K562 (cell line): ENCODE measurements around the gene BDKRB2. TPM values are rescaled to one million over a fixed set of nuclear protein-coding genes. Genes with fewer than 3 reads are reported as not detected.

Experiments
- ATAC-seq: fragments of 200-7000 bp; cut with Tn5 transposase; 3 replicates; pipeline ENCODE4 v1.9.1; 2020; ENCODE audit warnings: moderate library complexity
- BruUV-seq: library from RNA; stranded (reverse); fragments of 400-500 nt; replicated peaks from 2 replicates; lab custom pipeline; 2021; lab: Mats Ljungman, UMichigan
- CTCF ChIA-PET: fragments of 300-600 bp; formaldehyde crosslinking; extraction: SDS; loops from one replicate; lab custom pipeline; 2021; ENCODE audit warnings: low intra/inter-chr PET ratio; lab: Yijun Ruan, JAX
- POLR2A ChIA-PET: fragments of 300-600, 350-650 bp; sonication (Branson Sonifier 250); formaldehyde crosslinking; extraction: SDS; loops from one replicate; lab custom pipeline; 2021; ENCODE audit warnings: antibody characterized with exemption, inconsistent platforms; lab: Yijun Ruan, JAX
- DNase-seq, 4 experiments: peaks; one replicate each; pipeline versions ENCODE4 v3.0.0 to v3.0.0-alpha.2; 2011 to 2018; ENCODE audit warnings: low spot score in 3 of 4, mixed read lengths in 3 of 4; ENCODE audit errors: extremely low read depth in 1 of 4
- FAIRE-seq: peaks from 2 replicates; lab custom pipeline; 2011; peaks lifted over from hg19 to GRCh38; lab: Jason Lieb, UNC
- H2AFZ ChIP-seq: 2 replicates; pipeline ENCODE4 v1.6.0; 2011; ENCODE audit warnings: low read depth, low read length, control low read depth, inconsistent platforms
- H3K27ac ChIP-seq: fragments of 200-600 bp; 3 replicates; pipeline ENCODE4 v1.8.0; 2011; ENCODE audit warnings: low read depth, mild to moderate bottlenecking, control low read depth, inconsistent platforms, low read length, moderate library complexity, mixed read lengths; ENCODE audit errors: extremely low read depth
- H3K27me3 ChIP-seq, 2 experiments: fragments of 300-600 bp in 1 of 2; 2 replicates in 1 of 2; 3 replicates in 1 of 2; pipeline versions ENCODE4 v1.6.0 to v1.8.0; 2011; ENCODE audit warnings: inconsistent platforms in 2 of 2, low read length in 2 of 2, mild to moderate bottlenecking in 1 of 2, mixed read lengths in 1 of 2, moderate library complexity in 1 of 2; ENCODE audit not compliant: control insufficient read depth in 2 of 2, insufficient read depth in 2 of 2
- H3K36me3 ChIP-seq: fragments of 300-600 bp; 3 replicates; pipeline ENCODE4 v1.8.0; 2011; ENCODE audit warnings: mild to moderate bottlenecking, low read length, inconsistent platforms; ENCODE audit not compliant: control insufficient read depth, insufficient read depth
- H3K4me1 ChIP-seq, 2 experiments: fragments of 200-600 bp in 1 of 2; replicated peaks in 1 of 2; 2 replicates in 1 of 2; 3 replicates in 1 of 2; pipeline versions ENCODE4 v1.5.1 to v1.8.0; 2011; ENCODE audit warnings: inconsistent platforms in 2 of 2, low read length in 2 of 2, mild to moderate bottlenecking in 1 of 2, mixed read lengths in 1 of 2, moderate library complexity in 1 of 2; ENCODE audit not compliant: control insufficient read depth in 2 of 2, insufficient read depth in 2 of 2
- H3K4me2 ChIP-seq: 2 replicates; pipeline ENCODE4 v1.6.1; 2011; ENCODE audit warnings: low read length, control low read depth, inconsistent platforms, mixed read lengths; ENCODE audit not compliant: insufficient read depth
- H3K4me3 ChIP-seq: fragments of 200-600 bp; sonication (generic), shearing (Covaris generic); 2 replicates; pipeline ENCODE4 v1.5.1; 2016; ENCODE audit warnings: control low read depth, inconsistent platforms
- H3K79me2 ChIP-seq: fragments of 200-600 bp; 3 replicates; pipeline ENCODE4 v1.8.0; 2011; ENCODE audit warnings: low read length, inconsistent platforms; ENCODE audit not compliant: control insufficient read depth, insufficient read depth
- H3K9ac ChIP-seq, 2 experiments: 2 replicates each; pipeline versions ENCODE4 v1.6.0 to v1.6.1; 2011; ENCODE audit warnings: low read depth in 2 of 2, low read length in 2 of 2, control low read depth in 1 of 2, inconsistent platforms in 1 of 2, mild to moderate bottlenecking in 1 of 2, mixed read lengths in 1 of 2; ENCODE audit not compliant: insufficient read depth in 1 of 2
- H3K9me1 ChIP-seq: one replicate; pipeline ENCODE4 v1.6.0; 2011; ENCODE audit warnings: inconsistent platforms, mild to moderate bottlenecking, low read length, moderate library complexity; ENCODE audit not compliant: control insufficient read depth, insufficient read depth
- H3K9me3 ChIP-seq: replicated peaks from 2 replicates; pipeline ENCODE4 v1.5.1; 2011; ENCODE audit warnings: low read depth, low read length, inconsistent platforms; ENCODE audit not compliant: control insufficient read depth, insufficient read depth
- H4K20me1 ChIP-seq: replicated peaks from 2 replicates; pipeline ENCODE4 v1.6.1; 2011; ENCODE audit warnings: low read length, inconsistent platforms, mixed read lengths; ENCODE audit not compliant: control insufficient read depth, insufficient read depth
- CCNT2 ChIP-seq: IDR thresholded peaks from 2 replicates; pipeline ENCODE4 v1.6.1; 2011; ENCODE audit warnings: borderline replicate concordance, low read depth, mild to moderate bottlenecking, moderate library complexity, mixed read lengths, low read length; ENCODE audit not compliant: insufficient read length; ENCODE audit errors: extremely low read depth
- CHAMP1 ChIP-seq: fragments of 450-650 bp; IDR thresholded peaks from 2 replicates; pipeline ENCODE4 v1.6.1; 2016; ENCODE audit warnings: mild to moderate bottlenecking
- CTBP1 ChIP-seq: fragments of 450-650 bp; IDR thresholded peaks from 2 replicates; pipeline ENCODE4 v1.6.1; 2016; ENCODE audit warnings: borderline replicate concordance
- DIDO1 ChIP-seq: fragments of 450-650 bp; IDR thresholded peaks from 2 replicates; pipeline ENCODE4 v1.6.1; 2016; ENCODE audit warnings: low read depth, missing biosample characterization, missing genetic modification characterization
- ESRRA ChIP-seq: fragments of 450-650 bp; IDR thresholded peaks from 2 replicates; pipeline ENCODE4 v1.6.1; 2014; ENCODE audit warnings: low read depth, mild to moderate bottlenecking, moderate library complexity, borderline replicate concordance
- GABPB2 ChIP-seq: fragments of 250-450 bp; sonication (Bioruptor Pico); conservative IDR thresholded peaks from 2 replicates; pipeline ENCODE4 v1.5.1; 2021; ENCODE audit warnings: mild to moderate bottlenecking
- GTF3C2 ChIP-seq: IDR thresholded peaks from 3 replicates; pipeline ENCODE4 v1.6.1; 2011; ENCODE audit warnings: borderline replicate concordance, mild to moderate bottlenecking, moderate library complexity; ENCODE audit not compliant: insufficient read length; ENCODE audit errors: extremely low read depth
- KDM5B ChIP-seq: fragments of 200-600 bp; sonication (generic); IDR thresholded peaks from 2 replicates; pipeline ENCODE4 v1.6.1; 2012; ENCODE audit warnings: low read depth, mild to moderate bottlenecking, moderate library complexity, low read length, control low read depth, inconsistent platforms; ENCODE audit not compliant: insufficient replicate concordance
- KLF10 ChIP-seq: fragments of 250-450 bp; sonication (Bioruptor Pico); IDR thresholded peaks from 2 replicates; pipeline ENCODE4 v1.6.1; 2021; ENCODE audit warnings: matching md5 sums
- MEF2A ChIP-seq: IDR thresholded peaks from 2 replicates; pipeline ENCODE4 v1.6.1; 2011; ENCODE audit warnings: low read depth, mild to moderate bottlenecking, low read length, moderate library complexity; ENCODE audit not compliant: control insufficient read depth
- NCOA2 ChIP-seq, 2 experiments: fragments of 450-650 bp; IDR thresholded peaks; 2 replicates each; pipeline ENCODE4 v1.6.1; 2018; ENCODE audit warnings: mild to moderate bottlenecking in 2 of 2, moderate library complexity in 1 of 2; ENCODE audit not compliant: partially characterized antibody in 2 of 2
- SNIP1 ChIP-seq: fragments of 450-650 bp; IDR thresholded peaks from 2 replicates; pipeline ENCODE4 v1.7.1; 2017; ENCODE audit warnings: low read depth, mild to moderate bottlenecking
- ZBED1 ChIP-seq: IDR thresholded peaks from 2 replicates; pipeline ENCODE4 v1.6.1; 2014
- ZC3H11A ChIP-seq: IDR thresholded peaks from 2 replicates; pipeline ENCODE4 v1.6.1; 2012; ENCODE audit warnings: low read depth, low read length, improper control_type of control experiment
- ZNF668 ChIP-seq: fragments of 250-450 bp; sonication (Bioruptor Pico); IDR thresholded peaks from 2 replicates; pipeline ENCODE4 v1.8.0; 2022; ENCODE audit warnings: mild to moderate bottlenecking, inconsistent platforms
- WGBS: fragments of 100-300 bp; shearing (Covaris generic); methylation state at CpG from one replicate; pipeline ENCODE4 v1.1.6; 2016; ENCODE audit warnings: low coverage, mixed read lengths; ENCODE audit not compliant: insufficient coverage; ENCODE audit errors: missing lambda C conversion rate; 5-methylcytosine and 5-hydroxymethylcytosine counted together
- in situ Hi-C: fragments of 300-500 bp; cut with MboI; formaldehyde crosslinking; loops from 4 replicates; pipeline ENCODE4 v1.15.0; 2018; ENCODE audit warnings: inconsistent platforms, mixed read lengths
- intact Hi-C: fragments of 100-400 bp; cut with micrococcal nuclease; formaldehyde crosslinking; loops from 2 replicates; pipeline ENCODE4 v1.14.2; 2022
- polyA plus RNA-seq, 8 experiments: library from polyadenylated mRNA; depleted of rRNA in 4 of 8; stranded (reverse) in 5 of 8; unstranded in 3 of 8; fragments of >200 nt; fragmentation: Nextera tagmentation in 2 of 8; fragmentation: Illumina TruSeq in 1 of 8; extraction: Ambion mirVana in 2 of 8; extraction: Trizol in 1 of 8; gene quantifications; 2 replicates each; pipeline versions ENCODE4 v1.2.1 to v1.2.3, GENCODE V29; 2011 to 2014; ENCODE audit warnings: inconsistent platforms in 1 of 8, missing spikeins in 1 of 8
- total RNA-seq, 7 experiments: library from RNA; depleted of rRNA in 6 of 7; stranded (reverse); fragments of >200 nt in 6 of 7; fragmentation: Illumina TruSeq in 2 of 7; extraction: Trizol in 2 of 7; gene quantifications; 2 replicates each; pipeline versions ENCODE4 v1.2.1 to v1.2.3, GENCODE V29; 2011 to 2021; ENCODE audit warnings: low replicate concordance in 1 of 7

BDKRB2 gene
- total and polyA plus RNA-seq, 9 of the 15 experiments (the other 6 are each of a cell fraction or from before 2014, with no cell fraction given): 0.02 TPM; not detected in 8

- H3K4me3 ChIP-seq: no peak overlapping the region
- peaks cover 0 to 22% of the 10 kb centered on the region in 2 experiments; a peak in 3 of 5 replicates for H3K27me3 ChIP-seq
- H3K9me3 ChIP-seq: no peaks in the 10 kb centered on the region
- H3K4me2 ChIP-seq: no peak overlapping the region
- ATAC-seq (no peak), DNase-seq (no peak), FAIRE-seq (no peak)
- H3K27ac ChIP-seq: no peak overlapping the region
- H3K79me2 ChIP-seq: no peaks in the 10 kb centered on the region
- no peak overlapping the region for H3K9ac ChIP-seq
- POLR2A ChIA-PET: no interaction called here
- no peaks in the 10 kb centered on the region; the same call in 1 of the 2 replicates for H4K20me1 ChIP-seq
- CTCF ChIA-PET: no interaction called here
- H3K9me1 ChIP-seq: no peaks in the 10 kb centered on the region
- no peaks in the 10 kb centered on the region for H3K4me1 ChIP-seq
- WGBS: 0% methylated on average over 8 of the region's 11 CpGs
- intact Hi-C loops: no loop called here
- no peaks in the 10 kb centered on the region for H3K36me3 ChIP-seq
- BruUV-seq: no TSS peak
- no peak overlapping the region for H2AFZ ChIP-seq
- TF ChIP-seq GABPB2 (no peak), SNIP1 (no peak), KLF10 (CRISPR knock-in tag) (no peak), DIDO1 (tag) (no peak), MEF2A (no peak), NCOA2 (IDR thresholded peaks at IDR 0.05; ENCODE audit: partially characterized antibody in 2 of 2) (no peak), ESRRA (no peak), ZBED1 (no peak), CTBP1 (no peak), KDM5B (no peak), ZNF668 (CRISPR knock-in tag) (no peak), CCNT2 (no peak), GTF3C2 (no peak), CHAMP1 (no peak), ZC3H11A (no peak)
- in situ Hi-C loops: no loop called here
Measured at GRCh38 chr14:96189281-96189711, 15.3 kb upstream of the BDKRB2 start.
